Keratinocyte (primary cell): ENCODE measurements around the gene RHCE. TPM values are rescaled to one million over a fixed set of nuclear protein-coding genes. Genes with fewer than 3 reads are reported as not detected.
"Not testable (repeated sequence)": the region's sequence is repeated elsewhere in the genome, so short reads cannot be mapped to it uniquely, and the experiment has no call there.

ENCODE experiments used
- DNase-seq: peaks from one replicate; pipeline ENCODE4 v3.0.0-alpha.2; 2011; ENCODE audit warnings: low read depth, missing footprints, low spot score
- FAIRE-seq: peaks from 2 replicates; lab custom pipeline; 2011; peaks lifted over from hg19 to GRCh38; lab: Jason Lieb, UNC
- H2AFZ ChIP-seq: 2 replicates; pipeline ENCODE4 v1.6.0; 2012; ENCODE audit warnings: low read length, control low read depth, inconsistent platforms; ENCODE audit not compliant: control insufficient read depth
- H3K27ac ChIP-seq: 2 replicates; pipeline ENCODE4 v1.5.1; 2011; ENCODE audit warnings: low read length; ENCODE audit not compliant: control insufficient read depth, insufficient read depth
- H3K27me3 ChIP-seq: 3 replicates; pipeline ENCODE4 v1.6.0; 2011; ENCODE audit warnings: low read length; ENCODE audit not compliant: control insufficient read depth, insufficient read depth; ENCODE audit errors: extremely low read depth
- H3K36me3 ChIP-seq, 2 experiments: 2 replicates in 1 of 2; 3 replicates in 1 of 2; pipeline ENCODE4 v1.5.1; 2011; ENCODE audit warnings: low read length in 2 of 2, mild to moderate bottlenecking in 1 of 2; ENCODE audit not compliant: control insufficient read depth in 2 of 2, insufficient read depth in 2 of 2; ENCODE audit errors: extremely low read depth in 1 of 2
- H3K4me1 ChIP-seq: 3 replicates; pipeline ENCODE4 v1.5.1; 2011; ENCODE audit warnings: low read length; ENCODE audit not compliant: control insufficient read depth, insufficient read depth; ENCODE audit errors: extremely low read depth
- H3K4me2 ChIP-seq: 3 replicates; pipeline ENCODE4 v1.6.0; 2011; ENCODE audit warnings: low read depth, low read length; ENCODE audit not compliant: control insufficient read depth, insufficient read depth; ENCODE audit errors: extremely low read depth
- H3K4me3 ChIP-seq, 3 experiments: fragments of 200-600 bp in 1 of 3; sonication (generic) in 1 of 3; 2 replicates in 2 of 3; 3 replicates in 1 of 3; pipeline ENCODE4 v1.5.1; 2011 to 2016; ENCODE audit warnings: low read length in 3 of 3, mild to moderate bottlenecking in 3 of 3, control low read depth in 2 of 3, inconsistent platforms in 1 of 3, low read depth in 1 of 3, mixed read lengths in 1 of 3, mixed run types in 1 of 3, moderate library complexity in 1 of 3; ENCODE audit not compliant: control insufficient read depth in 2 of 3, insufficient read depth in 2 of 3; ENCODE audit errors: extremely low read depth in 1 of 3
- H3K79me2 ChIP-seq: 2 replicates; pipeline ENCODE4 v1.6.0; 2012; ENCODE audit warnings: low read length; ENCODE audit not compliant: control insufficient read depth, insufficient read depth
- H3K9ac ChIP-seq: 3 replicates; pipeline ENCODE4 v1.6.0; 2011; ENCODE audit warnings: low read length; ENCODE audit not compliant: control insufficient read depth, insufficient read depth; ENCODE audit errors: extremely low read depth
- H3K9me1 ChIP-seq: 3 replicates; pipeline ENCODE4 v1.6.0; 2011; ENCODE audit warnings: low read length; ENCODE audit not compliant: control insufficient read depth, insufficient read depth; ENCODE audit errors: extremely low read depth
- H3K9me3 ChIP-seq: 2 replicates; pipeline ENCODE4 v1.5.1; 2012; ENCODE audit warnings: low read depth, low read length; ENCODE audit not compliant: control insufficient read depth
- H4K20me1 ChIP-seq: 3 replicates; pipeline ENCODE4 v1.6.0; 2011; ENCODE audit warnings: low read length; ENCODE audit not compliant: control insufficient read depth, insufficient read depth; ENCODE audit errors: extremely low read depth
- CTCF ChIP-seq, 3 experiments: IDR thresholded peaks in 1 of 3; conservative IDR thresholded peaks in 1 of 3; optimal IDR thresholded peaks in 1 of 3; 2 replicates in 2 of 3; 3 replicates in 1 of 3; pipeline versions ENCODE3 to v1.5.1; 2011; ENCODE audit warnings: low read length in 3 of 3, mild to moderate bottlenecking in 3 of 3, moderate library complexity in 2 of 3, control low read depth in 1 of 3, inconsistent platforms in 1 of 3; ENCODE audit not compliant: insufficient read depth in 2 of 3; ENCODE audit errors: extremely low read depth in 1 of 3
- EZH2 ChIP-seq: IDR thresholded peaks from one replicate; pipeline ENCODE4 v1.6.1; 2012; ENCODE audit warnings: inconsistent platforms, mild to moderate bottlenecking, low read length, moderate library complexity
- dilution Hi-C: fragments of 300-500 bp; cut with MboI; formaldehyde crosslinking; loops from one replicate; pipeline ENCODE4 v1.7.0; 2020; ENCODE audit warnings: low sequenced_read_pairs; ENCODE audit not compliant: extremely low pct_ligation_motif_present
- polyA plus RNA-seq, 5 experiments: library from polyadenylated mRNA; depleted of rRNA in 3 of 5; stranded (reverse) in 3 of 5; stranded (forward) in 1 of 5; unstranded in 1 of 5; fragments of >200 nt; gene quantifications; 1 replicate in 1 of 5; 2 replicates in 3 of 5; 3 replicates in 1 of 5; pipeline versions ENCODE4 v1.2.1 to v1.2.3, GENCODE V29; 2011 to 2012; ENCODE audit warnings: missing spikeins in 2 of 5, low read depth in 1 of 5, low replicate concordance in 1 of 5

RHCE gene
- polyA plus RNA-seq, 1 donor (not counting 4 experiments of a cell fraction or from before 2014, with no cell fraction given), result 0.20 TPM

GRCh38 chr1:25461849-25462248 lies 41.2 kb upstream of the RHCE start:
- H3K4me1 ChIP-seq, result no peaks in the 10 kb centered on the region
- H3K27ac ChIP-seq, result no peak overlapping the region
- TF ChIP-seq EZH2 (no peak), CTCF (optimal IDR thresholded peaks at IDR 0.05 in 1 of 3, IDR thresholded peaks at IDR 0.05 in 1 of 3, conservative IDR thresholded peaks at IDR 0.05 in 1 of 3; ENCODE audit: extremely low read depth in 1 of 3, insufficient read depth in 2 of 3, low read length in 3 of 3) (no peak)
- H3K27me3 ChIP-seq, result no peaks in the 10 kb centered on the region
- no peaks in the 10 kb centered on the region for H3K79me2 ChIP-seq
- no peaks in the 10 kb centered on the region for H4K20me1 ChIP-seq
- no peak overlapping the region for H3K4me2 ChIP-seq
- no peaks in the 10 kb centered on the region for H3K9me3 ChIP-seq
- no peak overlapping the region for H3K4me3 ChIP-seq
- no peaks in the 10 kb centered on the region for H3K9me1 ChIP-seq
- dilution Hi-C loops, result no loop called here
- FAIRE-seq (no peak), DNase-seq (no peak)
- H3K9ac ChIP-seq, result no peak overlapping the region
- no peak overlapping the region for H2AFZ ChIP-seq
- H3K36me3 ChIP-seq, result peaks cover 0 to 9% of the 10 kb centered on the region in 2 experiments

- H3K9ac ChIP-seq, H3K79me2 ChIP-seq, H3K27me3 ChIP-seq, H3K4me1 ChIP-seq, H3K9me3 ChIP-seq, H4K20me1 ChIP-seq, H3K36me3 ChIP-seq, H2AFZ ChIP-seq, dilution Hi-C loops, H3K4me3 ChIP-seq, H3K4me2 ChIP-seq, H3K27ac ChIP-seq, FAIRE-seq, DNase-seq, H3K9me1 ChIP-seq: not testable (repeated sequence)
Observed at GRCh38 chr1:25460816-25461215, 40.2 kb upstream of the RHCE start.

GRCh38 chr1:25460020-25460419 lies 39.4 kb upstream of the RHCE start:
- no peak overlapping the region for H3K4me3 ChIP-seq
- H4K20me1 ChIP-seq, result no peaks in the 10 kb centered on the region
- H3K36me3 ChIP-seq, result peaks cover 0 to 9% of the 10 kb centered on the region in 2 experiments
- H3K27ac ChIP-seq, result no peak overlapping the region
- H3K4me1 ChIP-seq, result no peaks in the 10 kb centered on the region
- no peak overlapping the region for H3K4me2 ChIP-seq
- H3K9me3 ChIP-seq, result no peaks in the 10 kb centered on the region
- no peaks in the 10 kb centered on the region for H3K79me2 ChIP-seq
- no peak for TF ChIP-seq EZH2
- TF ChIP-seq CTCF (optimal IDR thresholded peaks at IDR 0.05 in 1 of 3, IDR thresholded peaks at IDR 0.05 in 1 of 3, conservative IDR thresholded peaks at IDR 0.05 in 1 of 3; ENCODE audit: extremely low read depth in 1 of 3, insufficient read depth in 2 of 3, low read length in 3 of 3), result no peak
- FAIRE-seq, result no peak
- no peak overlapping the region for H3K9ac ChIP-seq
- no peak for DNase-seq
- no peak overlapping the region for H2AFZ ChIP-seq
- dilution Hi-C loops, result no loop called here
- H3K27me3 ChIP-seq, result no peaks in the 10 kb centered on the region
- no peaks in the 10 kb centered on the region for H3K9me1 ChIP-seq
